GM13977 (cell line): ENCODE measurements around the gene BDH1.

Experiments used
- DNase-seq: peaks from one replicate; pipeline ENCODE4 v3.0.0; 2012; ENCODE audit warnings: low spot score
- in situ Hi-C: fragments of 300-500 bp; cut with MboI; formaldehyde crosslinking; loops from one replicate; pipeline ENCODE4 v1.12.0; 2022; ENCODE audit warnings: low sequenced_read_pairs, low pct_unique_long_range_greater_than_20kb, mixed read lengths, inconsistent platforms; ENCODE audit not compliant: unreplicated experiment
- TF ChIP-seq, protein P1 (sequence below): IDR thresholded peaks from 2 replicates; pipeline ENCODE4 v1.5.1; 2012; ENCODE audit warnings: mild to moderate bottlenecking, control low read depth; ENCODE audit not compliant: insufficient read depth; ENCODE audit errors: extremely low read depth, missing control alignments

BDH1 gene

GRCh38 chr3:197504641-197505121 lies 51.1 kb downstream of the BDH1 start:
- DNase-seq = no peak
- in situ Hi-C loops = loop anchor here (10.0 to 25.0 kb wide), 2 partner anchors 250 to 492 kb away; no protein-coding TSS in a partner anchor

GRCh38 chr3:197504229-197504628 lies 51.5 kb downstream of the BDH1 start:
- DNase-seq = no peak
- in situ Hi-C loops = loop anchor here (10.0 to 25.0 kb wide), 2 partner anchors 249 to 492 kb away; no protein-coding TSS in a partner anchor
- TF ChIP-seq, protein P1, sequence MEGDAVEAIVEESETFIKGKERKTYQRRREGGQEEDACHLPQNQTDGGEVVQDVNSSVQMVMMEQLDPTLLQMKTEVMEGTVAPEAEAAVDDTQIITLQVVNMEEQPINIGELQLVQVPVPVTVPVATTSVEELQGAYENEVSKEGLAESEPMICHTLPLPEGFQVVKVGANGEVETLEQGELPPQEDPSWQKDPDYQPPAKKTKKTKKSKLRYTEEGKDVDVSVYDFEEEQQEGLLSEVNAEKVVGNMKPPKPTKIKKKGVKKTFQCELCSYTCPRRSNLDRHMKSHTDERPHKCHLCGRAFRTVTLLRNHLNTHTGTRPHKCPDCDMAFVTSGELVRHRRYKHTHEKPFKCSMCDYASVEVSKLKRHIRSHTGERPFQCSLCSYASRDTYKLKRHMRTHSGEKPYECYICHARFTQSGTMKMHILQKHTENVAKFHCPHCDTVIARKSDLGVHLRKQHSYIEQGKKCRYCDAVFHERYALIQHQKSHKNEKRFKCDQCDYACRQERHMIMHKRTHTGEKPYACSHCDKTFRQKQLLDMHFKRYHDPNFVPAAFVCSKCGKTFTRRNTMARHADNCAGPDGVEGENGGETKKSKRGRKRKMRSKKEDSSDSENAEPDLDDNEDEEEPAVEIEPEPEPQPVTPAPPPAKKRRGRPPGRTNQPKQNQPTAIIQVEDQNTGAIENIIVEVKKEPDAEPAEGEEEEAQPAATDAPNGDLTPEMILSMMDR = no peak

More at GRCh38 chr3:197504641-197505121, 51.1 kb downstream of the BDH1 start:
- TF ChIP-seq, protein P1 = no peak

DNA sequence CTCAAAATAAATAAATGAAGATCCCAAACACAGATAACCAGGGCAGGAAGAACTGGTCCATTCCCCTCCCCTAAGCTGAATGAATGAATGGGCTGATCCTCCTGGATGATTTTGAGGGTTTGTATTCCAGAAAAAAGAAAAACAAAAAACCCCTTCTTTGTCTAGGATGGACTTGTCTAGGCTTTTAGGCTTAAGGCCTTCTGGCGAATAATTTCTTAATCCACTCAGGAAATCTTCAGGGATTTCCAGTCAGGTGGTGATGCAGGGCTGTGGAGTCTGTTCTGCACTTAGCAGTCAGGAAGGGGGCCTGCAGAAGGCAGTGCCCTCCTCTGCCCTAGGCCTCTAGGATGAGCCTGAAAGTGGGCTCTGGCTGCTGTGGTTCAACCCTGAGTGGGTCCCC lies 52.1 kb downstream of the BDH1 start:
- TF ChIP-seq, protein P1 = no peak
- in situ Hi-C loops = loop anchor here (10.0 to 25.0 kb wide), 2 partner anchors 249 to 491 kb away; no protein-coding TSS in a partner anchor
- no peak for DNase-seq

DNA sequence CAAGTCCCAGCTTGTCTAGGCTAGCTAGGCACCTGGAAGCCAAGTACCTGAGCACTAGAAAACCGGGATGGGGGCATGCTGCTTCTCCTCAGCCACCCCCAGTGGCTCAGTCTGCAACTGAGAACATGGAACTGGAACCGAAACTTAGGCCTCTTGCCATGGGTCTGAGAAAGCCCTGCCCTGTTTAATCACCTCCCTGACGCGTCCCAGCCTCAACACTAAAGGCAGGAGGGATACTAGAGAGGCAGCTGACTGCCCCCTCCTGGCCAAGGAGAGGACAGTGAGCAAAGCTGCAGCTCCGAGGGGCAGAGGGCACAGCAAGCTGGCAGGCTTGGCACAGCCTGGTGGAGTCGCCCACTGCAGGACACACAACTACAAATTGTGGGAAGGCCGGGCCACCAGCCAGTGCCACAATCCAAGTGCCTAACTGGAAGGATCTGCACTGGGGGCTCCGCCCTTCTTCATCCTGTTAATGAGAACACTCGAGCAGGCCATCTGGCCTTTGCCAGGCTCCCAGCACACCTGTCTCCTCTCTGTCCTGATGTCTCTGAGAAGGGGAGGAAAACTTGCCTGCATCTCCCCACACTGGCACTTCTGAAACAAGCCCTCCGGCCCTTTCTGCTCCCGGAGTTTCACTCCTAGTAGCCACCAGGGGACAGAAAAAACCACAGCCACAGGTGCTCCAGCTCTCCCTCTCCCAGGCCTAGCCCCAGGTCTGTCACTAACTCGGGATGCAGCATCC lies 53.7 kb downstream of the BDH1 start:
- DNase-seq = peak; percentile 86
- in situ Hi-C loops = loop anchor here (10.0 to 25.0 kb wide), 2 partner anchors 247 to 490 kb away; no protein-coding TSS in a partner anchor
- TF ChIP-seq, protein P1 = peak; percentile 81

GRCh38 chr3:197501496-197501878 lies 54.3 kb downstream of the BDH1 start:
- peak; percentile 56 for DNase-seq
- in situ Hi-C loops = loop anchor here (10.0 to 25.0 kb wide), 2 partner anchors 247 to 489 kb away; no protein-coding TSS in a partner anchor
- TF ChIP-seq, protein P1 = no peak

- peak; percentile 12 for DNase-seq
- TF ChIP-seq, protein P1 = no peak
- in situ Hi-C loops = loop anchor here (10.0 to 25.0 kb wide), 2 partner anchors 246 to 489 kb away; no protein-coding TSS in a partner anchor
These were observed 55.0 kb downstream of the BDH1 start for GRCh38 chr3:197500812-197501211.
